SK-N-SH treated with all-trans-retinoic acid at 6 μM for 48 hours (cell line): Measurements from ENCODE around the gene ZSWIM5.

ENCODE experiments used
- CSDC2 ChIP-seq: fragments of 250-450 bp; sonication (Bioruptor Pico); IDR thresholded peaks from 2 replicates; pipeline ENCODE4 v1.5.0; 2020; ENCODE audit warnings: mild to moderate bottlenecking, moderate library complexity
- ESRRG ChIP-seq: fragments of 250-450 bp; sonication (Bioruptor Pico); IDR thresholded peaks from 2 replicates; pipeline ENCODE4 v1.6.1; 2021; ENCODE audit warnings: mild to moderate bottlenecking
- OSR1 ChIP-seq: fragments of 250-450 bp; sonication (Bioruptor Pico); IDR thresholded peaks from 2 replicates; pipeline ENCODE4 v1.8.0; 2022; ENCODE audit warnings: moderate library complexity, mild to moderate bottlenecking, inconsistent platforms
- PATZ1 ChIP-seq: fragments of 250-450 bp; sonication (Bioruptor Pico); IDR thresholded peaks from 2 replicates; pipeline ENCODE4 v1.8.0; 2020; ENCODE audit warnings: mild to moderate bottlenecking, moderate library complexity, borderline replicate concordance
- RARB ChIP-seq: fragments of 250-450 bp; sonication (Bioruptor Pico); IDR thresholded peaks from 2 replicates; pipeline ENCODE4 v1.8.0; 2021; ENCODE audit warnings: mild to moderate bottlenecking, moderate library complexity
- ZFP30 ChIP-seq: fragments of 450-650 bp; formaldehyde crosslinking; IDR thresholded peaks from 2 replicates; pipeline ENCODE4 v1.5.0; 2022; ENCODE audit warnings: mild to moderate bottlenecking, moderate library complexity

- TF ChIP-seq ZFP30 = no peak
- no peak for TF ChIP-seq OSR1
- TF ChIP-seq CSDC2 (CRISPR knock-in tag) = no peak
- TF ChIP-seq PATZ1 (CRISPR knock-in tag) = no peak
- no peak for TF ChIP-seq ESRRG (CRISPR knock-in tag)
- no peak for TF ChIP-seq RARB (CRISPR knock-in tag)
These were observed 34.4 kb downstream of the ZSWIM5 start for GRCh38 chr1:45172005-45172404.
